NOMO-1 treated with dmso at 0.1 percent for 144 hours (cell line): ENCODE measurements around the gene SLC45A1.

Source experiments
- DNase-seq: peaks from one replicate; lab custom pipeline; 2025; ENCODE audit not compliant: unreplicated experiment; lab: John Stamatoyannopoulos, UW

Gene SLC45A1

DNA sequence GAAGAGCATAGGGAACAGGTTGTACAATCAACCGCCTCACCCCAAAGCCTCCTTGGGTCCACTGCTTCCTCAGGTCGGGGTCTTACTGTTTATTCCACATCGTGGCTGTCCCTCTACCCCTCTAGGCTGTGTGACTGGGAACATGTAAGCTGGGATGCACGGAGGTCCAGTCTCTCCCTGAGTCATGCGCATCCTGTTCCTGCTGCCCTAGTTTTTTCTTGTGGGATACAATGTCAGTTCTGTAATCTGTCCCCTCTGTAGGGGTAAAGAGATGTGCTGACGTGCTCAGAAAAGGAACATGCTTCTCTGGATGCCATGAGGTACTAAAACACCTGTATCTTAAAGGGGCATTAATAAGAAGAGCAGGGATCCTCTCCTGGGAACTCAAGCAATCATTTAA lies 66.2 kb downstream of the SLC45A1 start:
- no peak for DNase-seq

DNA sequence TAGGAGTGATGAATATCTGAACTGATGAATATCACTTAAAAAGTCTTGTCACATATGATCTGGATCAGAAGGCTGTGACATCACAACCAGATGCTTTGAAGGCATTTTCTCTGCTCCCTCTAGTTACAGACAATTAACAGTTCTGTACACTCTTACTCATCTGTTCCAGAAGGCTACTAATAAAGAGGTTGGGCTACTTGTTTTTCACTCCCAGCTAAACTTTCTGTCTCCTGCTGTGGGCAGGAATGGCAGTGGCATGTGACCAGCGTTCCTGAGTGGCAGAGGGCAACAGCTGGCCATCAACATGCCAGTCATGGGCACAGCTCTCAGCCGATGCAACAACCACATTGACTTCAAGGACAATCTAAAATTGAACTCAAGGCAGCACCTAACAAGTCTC lies 66.7 kb downstream of the SLC45A1 start:
- DNase-seq = no peak

DNA sequence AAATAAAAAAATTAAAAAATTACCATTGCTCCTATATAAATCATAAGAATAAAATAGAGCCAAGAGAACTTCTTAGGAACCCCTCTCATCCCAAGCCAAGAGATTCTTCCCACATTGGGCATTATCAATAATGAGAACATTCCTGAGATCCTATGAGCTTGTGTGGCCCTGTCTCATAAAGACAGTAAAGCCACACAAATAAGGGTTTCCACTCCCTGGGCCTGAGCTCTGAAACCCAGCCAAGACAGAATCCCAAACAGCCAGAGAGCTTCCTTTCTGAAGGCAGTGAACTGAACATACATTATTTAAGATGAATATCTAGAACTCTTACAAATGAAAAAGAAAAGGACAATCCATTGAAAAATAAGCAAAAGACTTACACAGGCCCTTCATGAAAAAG lies 68.3 kb downstream of the SLC45A1 start:
- no peak for DNase-seq

DNA sequence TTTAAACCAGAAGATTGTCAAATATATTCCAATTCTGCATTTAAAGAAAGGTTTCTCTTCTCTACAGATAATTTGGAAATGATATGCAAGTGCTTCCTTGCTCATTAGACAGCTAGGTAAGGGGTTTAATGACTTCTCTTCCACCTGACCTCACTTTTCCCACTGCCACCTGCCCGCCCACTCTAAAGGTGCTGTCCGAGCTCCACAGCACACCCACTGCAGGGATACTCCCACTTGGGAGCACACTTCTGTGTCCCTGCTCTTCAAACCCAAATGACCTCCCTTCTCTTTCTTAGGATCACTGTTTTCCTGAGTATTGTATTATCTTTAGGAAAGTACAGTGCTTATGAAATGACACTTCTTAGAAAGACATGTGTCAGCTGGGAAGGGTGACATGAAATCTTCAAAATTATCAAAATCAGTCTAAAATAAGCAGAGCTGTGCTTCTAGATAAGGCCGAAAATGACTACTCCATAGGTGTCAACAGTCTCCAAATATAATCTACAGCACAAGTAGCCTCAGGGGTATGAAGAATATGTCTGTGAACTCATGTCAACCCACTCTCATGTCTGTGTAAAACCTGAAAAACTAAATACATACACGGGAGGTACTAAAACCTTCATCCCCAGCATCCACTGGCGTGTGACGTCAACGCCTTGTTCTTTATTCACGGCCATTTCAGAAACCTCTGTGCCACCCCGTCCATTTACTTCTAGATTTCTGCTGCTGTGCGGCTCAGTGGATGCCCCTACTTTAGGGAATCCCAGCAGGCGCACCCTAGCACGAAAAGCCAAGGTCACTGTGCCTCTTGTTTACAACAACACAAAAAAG lies 71.0 kb downstream of the SLC45A1 start:
- DNase-seq = no peak

DNA sequence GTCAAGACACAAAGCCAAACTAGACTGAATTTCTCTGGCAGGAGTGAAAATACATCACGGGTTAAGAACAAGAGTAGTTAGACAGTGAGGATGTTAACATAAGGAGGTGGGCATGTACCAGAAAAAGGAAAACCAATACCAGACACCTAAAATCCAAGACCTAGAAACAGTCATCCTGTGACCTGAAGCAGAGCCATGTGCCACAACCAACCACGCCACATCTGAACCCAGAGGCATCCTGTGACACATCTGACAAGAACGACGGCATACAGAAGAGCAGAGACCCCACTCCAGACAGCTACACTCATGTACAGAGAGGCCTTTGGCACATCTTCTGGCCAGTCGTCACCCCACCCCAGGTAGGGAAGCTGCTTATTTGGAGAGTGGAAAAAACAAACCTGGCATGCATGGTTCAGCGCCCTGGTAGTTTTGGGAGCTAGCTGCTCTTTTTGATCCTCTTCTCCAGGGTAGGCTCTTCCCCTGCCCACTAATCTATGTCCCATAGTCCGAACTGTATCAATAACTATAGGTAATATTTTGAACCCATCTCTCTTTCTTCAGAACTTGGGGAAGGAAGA lies 72.1 kb downstream of the SLC45A1 start:
- no peak for DNase-seq

DNA sequence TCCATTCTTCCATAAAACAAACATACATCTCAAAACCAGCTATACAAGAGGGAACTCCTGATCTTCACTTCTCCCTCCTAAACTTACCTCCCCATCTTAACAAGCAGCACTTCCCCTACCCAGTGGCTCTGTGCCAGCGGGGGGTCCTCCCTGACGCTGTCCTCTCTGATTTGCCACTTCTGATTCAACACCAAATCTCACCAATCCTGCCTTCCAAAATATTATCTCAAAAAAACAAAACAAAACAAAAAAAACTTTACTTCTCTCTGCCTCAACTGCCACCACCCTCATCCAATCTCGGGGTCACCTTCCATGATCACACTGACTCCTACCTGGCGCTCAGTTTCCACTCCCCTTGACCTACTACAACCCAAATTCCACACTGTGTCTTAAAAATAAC lies 72.8 kb downstream of the SLC45A1 start:
- no peak for DNase-seq

DNA sequence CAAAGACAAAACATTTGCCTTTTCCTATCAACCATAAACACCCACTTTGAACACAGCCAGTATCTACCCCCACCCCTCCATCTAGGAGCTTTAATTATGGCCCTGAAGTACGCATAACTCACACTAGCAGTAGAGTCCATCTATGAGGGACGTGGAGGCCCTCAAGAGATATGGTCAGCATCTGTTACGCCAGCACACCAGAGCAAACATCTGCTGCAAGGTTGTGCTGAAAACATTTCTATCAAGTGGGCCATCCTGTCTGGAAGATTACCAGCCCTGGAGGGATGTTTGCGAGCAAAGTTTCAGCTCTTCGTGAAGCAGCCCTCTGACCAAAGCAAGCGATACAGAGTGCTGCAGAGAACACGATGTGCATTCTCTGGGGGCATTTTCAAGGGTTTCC lies 74.6 kb downstream of the SLC45A1 start:
- no peak for DNase-seq
